A549 (cell line): Measurements from ENCODE around the gene CBR4. TPM values are rescaled to one million over a fixed set of nuclear protein-coding genes. Genes with fewer than 3 reads are reported as not detected.

Experiments
- ATAC-seq, 2 experiments: fragments of 200-7000 bp in 1 of 2; fragments of >200 bp in 1 of 2; cut with Nextera tagmentation in 1 of 2; cut with Tn5 transposase in 1 of 2; 3 replicates each; pipeline versions ENCODE4 v1.8.0 to v1.9.1; 2018 to 2020; ENCODE audit warnings: mild to moderate bottlenecking in 1 of 2, moderate library complexity in 1 of 2
- CTCF ChIA-PET: fragments of 300-600 bp; sonication (Branson Sonifier 250); formaldehyde crosslinking; extraction: SDS; loops from one replicate; lab custom pipeline; 2021; ENCODE audit warnings: antibody characterized with exemption, inconsistent platforms; lab: Yijun Ruan, JAX
- POLR2A ChIA-PET: fragments of 350-600 bp; formaldehyde crosslinking; extraction: SDS; loops from one replicate; lab custom pipeline; 2021; ENCODE audit warnings: antibody characterized with exemption, inconsistent platforms; lab: Yijun Ruan, JAX
- DNase-seq, 2 experiments: peaks; one replicate each; pipeline versions ENCODE4 v3.0.0 to v3.0.0-alpha.2; 2011 to 2016; ENCODE audit warnings: low read depth in 1 of 2, low spot score in 1 of 2
- FAIRE-seq: peaks from 2 replicates; lab custom pipeline; 2011; peaks lifted over from hg19 to GRCh38; lab: Jason Lieb, UNC
- H3K27ac ChIP-seq, 2 experiments: fragments of >200 bp; sonication (Bioruptor Twin); formaldehyde crosslinking; 3 replicates each; pipeline ENCODE4 v1.5.1; 2016 to 2017
- H3K4me1 ChIP-seq: fragments of >200 bp; sonication (Bioruptor Twin); formaldehyde crosslinking; 3 replicates; pipeline ENCODE4 v1.6.1; 2016
- H3K4me2 ChIP-seq: fragments of >200 bp; sonication (Bioruptor Twin); formaldehyde crosslinking; 3 replicates; pipeline ENCODE4 v1.6.1; 2016
- H3K4me3 ChIP-seq: fragments of >200 bp; sonication (Bioruptor Twin); formaldehyde crosslinking; 3 replicates; pipeline ENCODE4 v1.5.1; 2016
- H3K9me3 ChIP-seq: fragments of >200 bp; sonication (Bioruptor Twin); formaldehyde crosslinking; 3 replicates; pipeline ENCODE4 v1.6.1; 2016
- CHD2 ChIP-seq: fragments of 150-350 bp; IDR thresholded peaks from 2 replicates; pipeline ENCODE4 v1.6.1; 2014; ENCODE audit warnings: low read length; ENCODE audit not compliant: partially characterized antibody
- CHD4 ChIP-seq: fragments of 200-600 bp; sonication (generic); IDR thresholded peaks from 2 replicates; pipeline ENCODE4 v1.6.1; 2016; ENCODE audit warnings: antibody characterized with exemption, mild to moderate bottlenecking, borderline replicate concordance
- CTCF ChIP-seq: fragments of >200 bp; sonication (Bioruptor Twin); formaldehyde crosslinking; IDR thresholded peaks from 3 replicates; pipeline ENCODE4 v1.5.1; 2016
- E2F6 ChIP-seq: IDR thresholded peaks from 2 replicates; pipeline ENCODE4 v1.6.1; 2012; ENCODE audit warnings: low read depth, borderline replicate concordance
- ELK1 ChIP-seq: fragments of 150-350 bp; IDR thresholded peaks from 2 replicates; pipeline ENCODE4 v1.6.1; 2014; ENCODE audit warnings: low read depth, mild to moderate bottlenecking, low read length
- FOSB ChIP-seq: fragments of 250-450 bp; sonication (Bioruptor Pico); IDR thresholded peaks from 2 replicates; pipeline ENCODE4 v1.5.0; 2020; ENCODE audit warnings: mild to moderate bottlenecking, moderate library complexity
- HEYL ChIP-seq: fragments of 250-450 bp; sonication (Bioruptor Pico); IDR thresholded peaks from 2 replicates; pipeline ENCODE4 v1.8.0; 2021; ENCODE audit warnings: mild to moderate bottlenecking, moderate library complexity
- HOXA7 ChIP-seq: fragments of 250-450 bp; sonication (Bioruptor Pico); IDR thresholded peaks from 2 replicates; pipeline ENCODE4 v1.5.0; 2020; ENCODE audit warnings: mild to moderate bottlenecking, moderate library complexity
- JUN ChIP-seq, 2 experiments: fragments of >200 bp; sonication (Bioruptor Twin); formaldehyde crosslinking; IDR thresholded peaks; 2 replicates in 1 of 2; 3 replicates in 1 of 2; pipeline ENCODE4 v1.6.1; 2016 to 2017
- KDM1A ChIP-seq: fragments of 200-600 bp; sonication (generic); IDR thresholded peaks from 2 replicates; pipeline ENCODE4 v1.6.1; 2016; ENCODE audit warnings: low read depth, mild to moderate bottlenecking
- MAX ChIP-seq: IDR thresholded peaks from 2 replicates; pipeline ENCODE4 v1.6.1; 2012
- NFE2L2 ChIP-seq: fragments of 150-350 bp; conservative IDR thresholded peaks from 2 replicates; pipeline ENCODE4 v1.6.1; 2014; ENCODE audit warnings: low read length
- PHF8 ChIP-seq: fragments of 200-600 bp; sonication (generic); IDR thresholded peaks from 2 replicates; pipeline ENCODE4 v1.6.1; 2016; ENCODE audit warnings: low read depth, mild to moderate bottlenecking, antibody characterized with exemption, moderate library complexity, borderline replicate concordance
- POLR2A ChIP-seq: IDR thresholded peaks from 2 replicates; pipeline ENCODE4 v1.6.1; 2012; ENCODE audit warnings: mild to moderate bottlenecking, low read length
- RAD21 ChIP-seq, 2 experiments: fragments of >200 bp in 1 of 2; sonication (Bioruptor Twin) in 1 of 2; formaldehyde crosslinking in 1 of 2; IDR thresholded peaks in 1 of 2; conservative IDR thresholded peaks in 1 of 2; 2 replicates in 1 of 2; 3 replicates in 1 of 2; pipeline ENCODE4 v1.6.1; 2012 to 2018; ENCODE audit warnings: inconsistent platforms in 1 of 2
- RARB ChIP-seq: fragments of 250-450 bp; sonication (Bioruptor Pico); IDR thresholded peaks from 2 replicates; pipeline ENCODE4 v1.8.0; 2021; ENCODE audit warnings: mild to moderate bottlenecking, moderate library complexity
- RCOR1 ChIP-seq: fragments of 150-350 bp; IDR thresholded peaks from 2 replicates; pipeline ENCODE4 v1.6.1; 2014; ENCODE audit warnings: antibody characterized with exemption, low read length, low read depth
- REST ChIP-seq: fragments of 200-600 bp; sonication (generic); IDR thresholded peaks from 2 replicates; pipeline ENCODE4 v1.6.1; 2016; ENCODE audit warnings: antibody characterized with exemption, mild to moderate bottlenecking, moderate library complexity
- SMC3 ChIP-seq: fragments of >200 bp; sonication (Bioruptor Twin); formaldehyde crosslinking; IDR thresholded peaks from 3 replicates; pipeline ENCODE4 v1.6.1; 2018; ENCODE audit warnings: inconsistent platforms
- USF2 ChIP-seq: fragments of 450-650 bp; IDR thresholded peaks from 2 replicates; pipeline ENCODE4 v1.6.1; 2014; ENCODE audit warnings: antibody characterized with exemption
- ZFP36 ChIP-seq: fragments of 450-650 bp; IDR thresholded peaks from 2 replicates; pipeline ENCODE4 v1.6.1; 2014; ENCODE audit warnings: borderline replicate concordance; ENCODE audit not compliant: partially characterized antibody
- WGBS: methylation state at CpG from one replicate; pipeline ENCODE4 v1.1.6; 2017; ENCODE audit errors: missing lambda C conversion rate; 5-methylcytosine and 5-hydroxymethylcytosine counted together
- polyA plus RNA-seq, 4 experiments: library from polyadenylated mRNA; depleted of rRNA in 3 of 4; stranded (reverse); fragments of >200 nt; fragmentation: RNase III in 1 of 4; extraction: RNeasy Plus Mini Kit Qiagen cat#74134 plus additional on column Dnase treatment in 1 of 4; gene quantifications; 2 replicates in 3 of 4; 3 replicates in 1 of 4; pipeline ENCODE4 v1.2.3, GENCODE V29; 2011 to 2017

Gene CBR4
- polyA plus RNA-seq, 2 of the 4 experiments (the other 2 are of a cell fraction) = 8.9 to 9.3 TPM

GRCh38 chr4:169009286-169010124 lies 550 bp downstream of the CBR4 start:
- POLR2A ChIA-PET = interaction anchor here (0.7 to 1.7 kb wide), 26 partner anchors 10 to 969 kb away, joined by 3 to 12 read pairs (median 4); no protein-coding TSS in a partner anchor
- FAIRE-seq (no peak), ATAC-seq (peak; percentile 57 to 73), DNase-seq (peak in 1 of 2 experiments; percentile 66)
- peak overlapping the region; percentile 93 to 95 for H3K27ac ChIP-seq
- peak; percentile 42; the same call in 1 of the 2 replicates for TF ChIP-seq REST
- peak; percentile 29; the same call in 1 of the 3 replicates for TF ChIP-seq CTCF
- peak; percentile 22 for TF ChIP-seq SMC3
- no peak for TF ChIP-seq NFE2L2
- TF ChIP-seq PHF8 = peak; percentile 66
- 0 out of 2 replicates have a peak, but pooled peaks have one; percentile 10 for TF ChIP-seq POLR2A
- TF ChIP-seq E2F6 = peak; percentile 69
- TF ChIP-seq HOXA7 = no peak
- TF ChIP-seq MAX = peak; percentile 76
- H3K4me3 ChIP-seq = peak overlapping the region; percentile 80
- peaks cover 32% of the 10 kb centered on the region; the same call in 2 of the 3 replicates for H3K4me1 ChIP-seq
- no peaks in the 10 kb centered on the region for H3K9me3 ChIP-seq
- H3K4me2 ChIP-seq = peak overlapping the region; percentile 78
- CTCF ChIA-PET = interaction anchor here (0.6 to 2.9 kb wide), 14 partner anchors 9 to 557 kb away, joined by 3 to 11 read pairs (median 4); no protein-coding TSS in a partner anchor
- 2% methylated on average over 29 of the region's 44 CpGs for WGBS

GRCh38 chr4:169005453-169006099 lies 4.5 kb downstream of the CBR4 start:
- ChIA-PET POLR2A (no interaction called here), CTCF (interaction anchor here (1.7 kb wide), 1 partner anchor 10 kb away, joined by 5 read pairs; no protein-coding TSS in a partner anchor)
- DNase-seq (peak in 1 of 2 experiments; percentile 21), FAIRE-seq (no peak), ATAC-seq (no peak)
- H3K27ac ChIP-seq = no peak overlapping the region
- H3K9me3 ChIP-seq = no peaks in the 10 kb centered on the region
- 34% methylated on average over 1 of the region's 1 CpG for WGBS
- peaks cover 21% of the 10 kb centered on the region; the same call in 2 of the 3 replicates for H3K4me1 ChIP-seq
- no peak overlapping the region for H3K4me3 ChIP-seq
- H3K4me2 ChIP-seq = no peak overlapping the region; the same call in 2 of the 3 replicates
- no peak for TF ChIP-seq FOSB (CRISPR knock-in tag)
- no peak for TF ChIP-seq CHD2
- TF ChIP-seq RCOR1 = no peak
- no peak for TF ChIP-seq USF2
- TF ChIP-seq ZFP36 = no peak
- TF ChIP-seq HEYL (CRISPR knock-in tag) = no peak
- no peak for TF ChIP-seq CHD4
- TF ChIP-seq CTCF = peak; percentile 41; the same call in 2 of the 3 replicates
- TF ChIP-seq RARB (CRISPR knock-in tag) = no peak
- TF ChIP-seq JUN (IDR thresholded peaks at IDR 0.05) = no peak
- TF ChIP-seq ELK1 = no peak
- TF ChIP-seq KDM1A = no peak
- TF ChIP-seq RAD21 (conservative IDR thresholded peaks at IDR 0.05 in 1 of 2, IDR thresholded peaks at IDR 0.05 in 1 of 2) = peak; percentile 50 to 52; a peak in 4 of 5 replicates
